Activated B cell treated with CpG ODN at 0.5 μM for 24 hours (primary cell): Measurements from ENCODE around the gene DLGAP5. TPM values are rescaled to one million over a fixed set of nuclear protein-coding genes. Genes with fewer than 3 reads are reported as not detected.

Source experiments
- ATAC-seq: fragments of 200-7000 bp; cut with Tn5 transposase; one replicate; pipeline ENCODE4 v1.10.0; 2021; ENCODE audit warnings: low read depth, mild to moderate bottlenecking, moderate library complexity
- CTCF ChIA-PET: fragments of 350-600 bp; sonication (Branson Sonifier 250); formaldehyde crosslinking; loops from one replicate; lab custom pipeline; 2021; ENCODE audit warnings: antibody characterized with exemption; lab: Charles Lee
- POLR2A ChIA-PET: fragments of 350-600 bp; sonication (Branson Sonifier 250); formaldehyde crosslinking; loops from one replicate; lab custom pipeline; 2021; ENCODE audit warnings: antibody characterized with exemption; lab: Charles Lee
- DNase-seq: peaks from one replicate; pipeline ENCODE4 v3.0.0; 2022
- H3K27ac Mint-ChIP-seq: one replicate; pipeline ENCODE4 v1.8.0; 2020; ENCODE audit warnings: mixed read lengths
- H3K27me3 Mint-ChIP-seq: one replicate; pipeline ENCODE4 v1.8.0; 2021; ENCODE audit warnings: mixed read lengths
- H3K36me3 Mint-ChIP-seq: one replicate; pipeline ENCODE4 v1.8.0; 2021; ENCODE audit warnings: low read depth, mixed read lengths
- H3K4me1 Mint-ChIP-seq: one replicate; pipeline ENCODE4 v1.8.0; 2021; ENCODE audit warnings: mixed read lengths
- H3K4me3 Mint-ChIP-seq: one replicate; pipeline ENCODE4 v1.8.0; 2020; ENCODE audit warnings: mild to moderate bottlenecking, mixed read lengths
- H3K9me3 Mint-ChIP-seq: one replicate; pipeline ENCODE4 v1.8.0; 2020; ENCODE audit warnings: mixed read lengths
- CTCF ChIP-seq: fragments of 200-600 bp; IDR thresholded peaks from one replicate; pipeline ENCODE4 v1.8.0; 2022; ENCODE audit warnings: antibody characterized with exemption, mild to moderate bottlenecking
- intact Hi-C: fragments of 100-400 bp; cut with micrococcal nuclease; formaldehyde crosslinking; loops from one replicate; pipeline ENCODE4 v1.15.1; 2024
- total RNA-seq: library from RNA; stranded (reverse); gene quantifications from 2 replicates; pipeline ENCODE4 v1.2.3, GENCODE V29; 2022

DLGAP5 gene
- total RNA-seq, 1 donor from 2014 or later = 0.73 TPM

- no peak overlapping the region for H3K4me3 Mint-ChIP-seq
- CTCF ChIA-PET = no interaction called here
- no peak for ATAC-seq
Measured at GRCh38 chr14:55200651-55201050, 9.3 kb upstream of the DLGAP5 start.

GRCh38 chr14:55198749-55199148 lies 7.4 kb upstream of the DLGAP5 start:
- TF ChIP-seq CTCF = no peak
- CTCF ChIA-PET = no interaction called here
- ATAC-seq (no peak), DNase-seq (no peak)
- H3K36me3 Mint-ChIP-seq = no peaks in the 10 kb centered on the region
- H3K4me1 Mint-ChIP-seq = no peaks in the 10 kb centered on the region
- no peaks in the 10 kb centered on the region for H3K27me3 Mint-ChIP-seq
- no peak overlapping the region for H3K4me3 Mint-ChIP-seq
- H3K27ac Mint-ChIP-seq = no peak overlapping the region
- no peaks in the 10 kb centered on the region for H3K9me3 Mint-ChIP-seq
- POLR2A ChIA-PET = no interaction called here
- intact Hi-C loops = no loop called here

More at GRCh38 chr14:55200651-55201050, 9.3 kb upstream of the DLGAP5 start:
- H3K9me3 Mint-ChIP-seq = no peaks in the 10 kb centered on the region
- DNase-seq = no peak
- TF ChIP-seq CTCF = no peak
- no peak overlapping the region for H3K27ac Mint-ChIP-seq
- no peaks in the 10 kb centered on the region for H3K4me1 Mint-ChIP-seq
- no peaks in the 10 kb centered on the region for H3K36me3 Mint-ChIP-seq
- intact Hi-C loops = no loop called here
- POLR2A ChIA-PET = no interaction called here
- H3K27me3 Mint-ChIP-seq = no peaks in the 10 kb centered on the region

GRCh38 chr14:55194656-55195355 lies 3.4 kb upstream of the DLGAP5 start:
- no peaks in the 10 kb centered on the region for H3K27me3 Mint-ChIP-seq
- POLR2A ChIA-PET = interaction anchor here (0.7 kb wide), 1 partner anchor 97 kb away, joined by 3 read pairs; no protein-coding TSS in a partner anchor
- no peak overlapping the region for H3K27ac Mint-ChIP-seq
- no peak overlapping the region for H3K4me3 Mint-ChIP-seq
- no peak for ATAC-seq
- DNase-seq = no peak
- peaks cover 13% of the 10 kb centered on the region for H3K4me1 Mint-ChIP-seq
- intact Hi-C loops = no loop called here
- TF ChIP-seq CTCF = no peak
- no peaks in the 10 kb centered on the region for H3K9me3 Mint-ChIP-seq
- no peaks in the 10 kb centered on the region for H3K36me3 Mint-ChIP-seq
- CTCF ChIA-PET = interaction anchor here (1.5 kb wide), 1 partner anchor 14 kb away, joined by 3 read pairs; no protein-coding TSS in a partner anchor

GRCh38 chr14:55192054-55192621 lies 753 bp upstream of the DLGAP5 start:
- DNase-seq = no peak
- intact Hi-C loops = no loop called here
- ChIA-PET POLR2A (no interaction called here), CTCF (no interaction called here)
- H3K9me3 Mint-ChIP-seq = no peaks in the 10 kb centered on the region
- no peak for ATAC-seq
- no peaks in the 10 kb centered on the region for H3K36me3 Mint-ChIP-seq
- TF ChIP-seq CTCF = no peak
- H3K27ac Mint-ChIP-seq = no peak overlapping the region
- H3K27me3 Mint-ChIP-seq = no peaks in the 10 kb centered on the region
- peak overlapping the region; percentile 84 for H3K4me3 Mint-ChIP-seq
- peaks cover 13% of the 10 kb centered on the region for H3K4me1 Mint-ChIP-seq

- peaks cover 13% of the 10 kb centered on the region for H3K4me1 Mint-ChIP-seq
- DNase-seq = no peak
- no peaks in the 10 kb centered on the region for H3K9me3 Mint-ChIP-seq
- peak overlapping the region; percentile 84 for H3K4me3 Mint-ChIP-seq
- ChIA-PET POLR2A (interaction anchor here (0.6 kb wide), 1 partner anchor 294 kb away, joined by 3 read pairs; no protein-coding TSS in a partner anchor), CTCF (no interaction called here)
- H3K27ac Mint-ChIP-seq = no peak overlapping the region
- TF ChIP-seq CTCF = no peak
- intact Hi-C loops = loop anchor here (1.0 to 2.0 kb wide), 3 partner anchors 62 to 289 kb away; partner anchors contain the start of genes FBXO34, GCH1 and LGALS3
- no peak for ATAC-seq
- no peaks in the 10 kb centered on the region for H3K36me3 Mint-ChIP-seq
- H3K27me3 Mint-ChIP-seq = no peaks in the 10 kb centered on the region
Measured at GRCh38 chr14:55190906-55191202, 531 bp downstream of the DLGAP5 start.
